GM12864 (cell line): ENCODE data around the gene TRAPPC12.

Source experiments
- DNase-seq: peaks from one replicate; pipeline ENCODE4 v3.0.0-alpha.2; 2011; ENCODE audit warnings: low read depth
- H3K4me3 ChIP-seq: 2 replicates; pipeline ENCODE4 v1.5.1; 2011; ENCODE audit warnings: mild to moderate bottlenecking, low read depth, low read length, control low read depth
- CTCF ChIP-seq: IDR thresholded peaks from 2 replicates; pipeline ENCODE4 v1.5.1; 2011; ENCODE audit warnings: low read depth, mild to moderate bottlenecking, moderate library complexity, low read length, control low read depth, inconsistent platforms; ENCODE audit errors: missing control alignments

Gene TRAPPC12

GRCh38 chr2:3487432-3487831 lies 107.9 kb downstream of the TRAPPC12 start:
- DNase-seq: no peak

GRCh38 chr2:3488061-3488531 lies 108.6 kb downstream of the TRAPPC12 start:
- no peak for TF ChIP-seq CTCF
- no peak overlapping the region for H3K4me3 ChIP-seq
- no peak for DNase-seq

More at GRCh38 chr2:3487432-3487831, 107.9 kb downstream of the TRAPPC12 start:
- H3K4me3 ChIP-seq: no peak overlapping the region
- no peak for TF ChIP-seq CTCF

GRCh38 chr2:3488855-3489763 lies 109.6 kb downstream of the TRAPPC12 start:
- DNase-seq: no peak
- no peak overlapping the region for H3K4me3 ChIP-seq
- TF ChIP-seq CTCF: no peak

GRCh38 chr2:3489764-3490115 lies 110.2 kb downstream of the TRAPPC12 start:
- no peak for TF ChIP-seq CTCF
- no peak for DNase-seq
- H3K4me3 ChIP-seq: no peak overlapping the region

- DNase-seq: no peak
Measured at GRCh38 chr2:3490191-3491170, 111.0 kb downstream of the TRAPPC12 start.

GRCh38 chr2:3491306-3491705 lies 111.8 kb downstream of the TRAPPC12 start:
- no peak for DNase-seq
- no peak for TF ChIP-seq CTCF

More at GRCh38 chr2:3490191-3491170, 111.0 kb downstream of the TRAPPC12 start:
- no peak for TF ChIP-seq CTCF
- no peak overlapping the region for H3K4me3 ChIP-seq

More at GRCh38 chr2:3491306-3491705, 111.8 kb downstream of the TRAPPC12 start:
- no peak overlapping the region for H3K4me3 ChIP-seq
